ENCODE measurements around the gene PADI2.

GRCh38 chr1:17060306-17060749 lies 58.9 kb downstream of the PADI2 start:
- TF ChIP-seq POLR2AphosphoS5 (IDR thresholded peaks at IDR 0.05; ENCODE audit: control insufficient read depth, insufficient read depth, low read depth, low read length) (no peak), FOXM1 (IDR thresholded peaks at IDR 0.05; ENCODE audit: low read depth) (no peak), FOXM1 (CRISPR knock-in tag; IDR thresholded peaks at IDR 0.05; ENCODE audit: low read depth) (no peak), CAMTA2 (CRISPR knock-in tag; conservative IDR thresholded peaks at IDR 0.05) (no peak), MAX (CRISPR knock-in tag; IDR thresholded peaks at IDR 0.05) (no peak), U2AF2 (optimal IDR thresholded peaks at IDR 0.05; ENCODE audit: low read depth, low read length) (no peak), NFATC3 (IDR thresholded peaks at IDR 0.05) (no peak), MYC (IDR thresholded peaks at IDR 0.05; ENCODE audit: low read depth, low read length) (no peak), MYC (CRISPR knock-in tag; IDR thresholded peaks at IDR 0.05; ENCODE audit: borderline replicate concordance, low read depth) (no peak), BDP1 (IDR thresholded peaks at IDR 0.05; ENCODE audit: insufficient read depth, insufficient read length) (no peak), CTCF (IDR thresholded peaks at IDR 0.05 in 2 of 3, conservative IDR thresholded peaks at IDR 0.05 in 1 of 3; ENCODE audit: insufficient read depth in 2 of 3, low read depth in 1 of 3, low read length in 3 of 3) (no peak), SMARCC2 (IDR thresholded peaks at IDR 0.05; ENCODE audit: low read depth) (no peak)
- TF ChIP-seq, protein P1, sequence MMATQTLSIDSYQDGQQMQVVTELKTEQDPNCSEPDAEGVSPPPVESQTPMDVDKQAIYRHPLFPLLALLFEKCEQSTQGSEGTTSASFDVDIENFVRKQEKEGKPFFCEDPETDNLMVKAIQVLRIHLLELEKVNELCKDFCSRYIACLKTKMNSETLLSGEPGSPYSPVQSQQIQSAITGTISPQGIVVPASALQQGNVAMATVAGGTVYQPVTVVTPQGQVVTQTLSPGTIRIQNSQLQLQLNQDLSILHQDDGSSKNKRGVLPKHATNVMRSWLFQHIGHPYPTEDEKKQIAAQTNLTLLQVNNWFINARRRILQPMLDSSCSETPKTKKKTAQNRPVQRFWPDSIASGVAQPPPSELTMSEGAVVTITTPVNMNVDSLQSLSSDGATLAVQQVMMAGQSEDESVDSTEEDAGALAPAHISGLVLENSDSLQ (IDR thresholded peaks at IDR 0.05): no peak
- TF ChIP-seq, protein P2, sequence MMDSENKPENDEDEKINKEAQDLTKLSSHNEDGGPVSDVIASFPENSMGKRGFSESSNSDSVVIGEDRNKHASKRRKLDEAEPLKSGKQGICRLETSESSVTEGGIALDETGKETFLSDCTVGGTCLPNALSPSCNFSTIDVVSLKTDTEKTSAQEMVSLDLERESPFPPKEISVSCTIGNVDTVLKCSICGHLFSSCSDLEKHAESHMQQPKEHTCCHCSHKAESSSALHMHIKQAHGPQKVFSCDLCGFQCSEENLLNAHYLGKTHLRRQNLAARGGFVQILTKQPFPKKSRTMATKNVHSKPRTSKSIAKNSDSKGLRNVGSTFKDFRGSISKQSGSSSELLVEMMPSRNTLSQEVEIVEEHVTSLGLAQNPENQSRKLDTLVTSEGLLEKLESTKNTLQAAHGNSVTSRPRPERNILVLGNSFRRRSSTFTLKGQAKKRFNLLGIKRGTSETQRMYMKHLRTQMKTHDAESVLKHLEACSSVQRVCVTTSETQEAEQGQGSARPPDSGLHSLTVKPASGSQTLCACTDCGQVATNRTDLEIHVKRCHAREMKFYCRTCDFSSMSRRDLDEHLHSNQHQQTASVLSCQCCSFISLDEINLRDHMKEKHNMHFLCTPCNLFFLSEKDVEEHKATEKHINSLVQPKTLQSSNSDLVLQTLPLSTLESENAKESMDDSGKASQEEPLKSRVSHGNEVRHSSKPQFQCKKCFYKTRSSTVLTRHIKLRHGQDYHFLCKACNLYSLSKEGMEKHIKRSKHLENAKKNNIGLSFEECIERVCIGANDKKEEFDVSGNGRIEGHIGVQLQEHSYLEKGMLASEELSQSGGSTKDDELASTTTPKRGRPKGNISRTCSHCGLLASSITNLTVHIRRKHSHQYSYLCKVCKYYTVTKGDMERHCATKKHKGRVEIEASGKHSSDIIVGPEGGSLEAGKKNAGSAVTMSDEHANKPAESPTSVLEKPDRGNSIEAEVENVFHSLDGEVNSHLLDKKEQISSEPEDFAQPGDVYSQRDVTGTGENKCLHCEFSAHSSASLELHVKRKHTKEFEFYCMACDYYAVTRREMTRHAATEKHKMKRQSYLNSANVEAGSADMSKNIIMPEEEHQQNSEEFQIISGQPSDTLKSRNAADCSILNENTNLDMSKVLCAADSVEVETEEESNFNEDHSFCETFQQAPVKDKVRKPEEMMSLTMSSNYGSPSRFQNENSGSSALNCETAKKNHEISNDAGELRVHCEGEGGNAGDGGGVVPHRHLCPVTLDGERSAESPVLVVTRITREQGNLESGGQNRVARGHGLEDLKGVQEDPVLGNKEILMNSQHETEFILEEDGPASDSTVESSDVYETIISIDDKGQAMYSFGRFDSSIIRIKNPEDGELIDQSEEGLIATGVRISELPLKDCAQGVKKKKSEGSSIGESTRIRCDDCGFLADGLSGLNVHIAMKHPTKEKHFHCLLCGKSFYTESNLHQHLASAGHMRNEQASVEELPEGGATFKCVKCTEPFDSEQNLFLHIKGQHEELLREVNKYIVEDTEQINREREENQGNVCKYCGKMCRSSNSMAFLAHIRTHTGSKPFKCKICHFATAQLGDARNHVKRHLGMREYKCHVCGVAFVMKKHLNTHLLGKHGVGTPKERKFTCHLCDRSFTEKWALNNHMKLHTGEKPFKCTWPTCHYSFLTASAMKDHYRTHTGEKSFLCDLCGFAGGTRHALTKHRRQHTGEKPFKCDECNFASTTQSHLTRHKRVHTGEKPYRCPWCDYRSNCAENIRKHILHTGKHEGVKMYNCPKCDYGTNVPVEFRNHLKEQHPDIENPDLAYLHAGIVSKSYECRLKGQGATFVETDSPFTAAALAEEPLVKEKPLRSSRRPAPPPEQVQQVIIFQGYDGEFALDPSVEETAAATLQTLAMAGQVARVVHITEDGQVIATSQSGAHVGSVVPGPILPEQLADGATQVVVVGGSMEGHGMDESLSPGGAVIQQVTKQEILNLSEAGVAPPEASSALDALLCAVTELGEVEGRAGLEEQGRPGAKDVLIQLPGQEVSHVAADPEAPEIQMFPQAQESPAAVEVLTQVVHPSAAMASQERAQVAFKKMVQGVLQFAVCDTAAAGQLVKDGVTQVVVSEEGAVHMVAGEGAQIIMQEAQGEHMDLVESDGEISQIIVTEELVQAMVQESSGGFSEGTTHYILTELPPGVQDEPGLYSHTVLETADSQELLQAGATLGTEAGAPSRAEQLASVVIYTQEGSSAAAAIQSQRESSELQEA (IDR thresholded peaks at IDR 0.05; ENCODE audit: low read depth): no peak
